Measurements from ENCODE around the gene COX19.

COX19 gene

GRCh38 chr7:970744-971143 is 4.6 kb downstream of the COX19 start:
- Histone ChIP-seq H3K4me3 (ENCODE audit: low read length) (no peak overlapping the region), H3K27ac (ENCODE audit: low read length) (no peak overlapping the region), H4K20me1 (ENCODE audit: insufficient read depth, low read length) (peaks cover 5% of the 10 kb centered on the region), H3K36me3 (replicated peaks; ENCODE audit: low read depth, low read length) (peaks cover 34% of the 10 kb centered on the region), H2AFZ (ENCODE audit: low read depth, low read length) (no peak overlapping the region), H3K79me2 (ENCODE audit: low read length) (peaks cover 41% of the 10 kb centered on the region), H3K4me1 (ENCODE audit: low read length) (peaks cover 14% of the 10 kb centered on the region), H3K4me2 (ENCODE audit: low read length) (no peak overlapping the region), H3K9ac (ENCODE audit: low read length) (no peak overlapping the region), H3K27me3 (ENCODE audit: low read depth, low read length) (no peaks in the 10 kb centered on the region), H3K9me3 (ENCODE audit: insufficient read depth, low read length) (no peaks in the 10 kb centered on the region)
- TF ChIP-seq CTCF (IDR thresholded peaks at IDR 0.05; ENCODE audit: low read depth, low read length) (no peak), EZH2phosphoT487 (IDR thresholded peaks at IDR 0.05; ENCODE audit: low read depth) (no peak)

DNA sequence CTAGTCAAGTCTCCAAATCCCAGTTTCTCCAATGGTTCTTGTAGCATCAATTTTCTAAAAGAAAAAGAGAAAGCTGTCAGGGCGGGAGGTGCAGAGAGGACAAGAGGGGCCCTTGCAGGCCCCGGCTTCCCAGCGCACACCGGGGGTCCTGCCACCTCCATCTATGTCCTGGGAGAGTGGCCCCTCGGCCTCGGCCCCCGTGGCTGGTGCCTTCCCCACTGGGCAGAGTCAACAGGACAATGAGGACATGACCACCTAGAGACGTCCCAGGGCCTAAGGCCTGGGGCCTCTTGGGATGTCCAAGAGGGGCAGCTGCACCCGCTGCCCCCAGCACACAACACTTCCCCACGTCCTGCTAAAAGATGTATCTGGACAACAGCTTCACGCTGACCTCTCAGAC is 5.9 kb downstream of the COX19 start:
- H3K27me3 ChIP-seq (ENCODE audit: low read depth, low read length): no peaks in the 10 kb centered on the region
- H3K9ac ChIP-seq (ENCODE audit: low read length): no peak overlapping the region
- peaks cover 14% of the 10 kb centered on the region for H3K4me1 ChIP-seq (ENCODE audit: low read length)
- no peak overlapping the region for H3K4me3 ChIP-seq (ENCODE audit: low read length)
- H2AFZ ChIP-seq (ENCODE audit: low read depth, low read length): no peak overlapping the region
- H3K79me2 ChIP-seq (ENCODE audit: low read length): peaks cover 32% of the 10 kb centered on the region
- H3K4me2 ChIP-seq (ENCODE audit: low read length): no peak overlapping the region
- no peaks in the 10 kb centered on the region for H3K9me3 ChIP-seq (ENCODE audit: insufficient read depth, low read length)
- no peak overlapping the region for H3K27ac ChIP-seq (ENCODE audit: low read length)
- peaks cover 34% of the 10 kb centered on the region for H3K36me3 ChIP-seq (replicated peaks; ENCODE audit: low read depth, low read length)
- TF ChIP-seq CTCF (IDR thresholded peaks at IDR 0.05; ENCODE audit: low read depth, low read length) (no peak), EZH2phosphoT487 (IDR thresholded peaks at IDR 0.05; ENCODE audit: low read depth) (no peak)
- H4K20me1 ChIP-seq (ENCODE audit: insufficient read depth, low read length): peaks cover 3% of the 10 kb centered on the region

GRCh38 chr7:968205-969105 is 6.9 kb downstream of the COX19 start:
- H3K36me3 ChIP-seq (replicated peaks; ENCODE audit: low read depth, low read length): peaks cover 34% of the 10 kb centered on the region
- H3K79me2 ChIP-seq (ENCODE audit: low read length): peaks cover 22% of the 10 kb centered on the region
- H2AFZ ChIP-seq (ENCODE audit: low read depth, low read length): no peak overlapping the region
- peaks cover 11% of the 10 kb centered on the region for H3K4me1 ChIP-seq (ENCODE audit: low read length)
- TF ChIP-seq EZH2phosphoT487 (IDR thresholded peaks at IDR 0.05; ENCODE audit: low read depth) (no peak), CTCF (IDR thresholded peaks at IDR 0.05; ENCODE audit: low read depth, low read length) (no peak)
- no peak overlapping the region for H3K4me3 ChIP-seq (ENCODE audit: low read length)
- H3K9me3 ChIP-seq (ENCODE audit: insufficient read depth, low read length): no peaks in the 10 kb centered on the region
- no peak overlapping the region for H3K27ac ChIP-seq (ENCODE audit: low read length)
- no peak overlapping the region for H3K4me2 ChIP-seq (ENCODE audit: low read length)
- no peak overlapping the region for H3K9ac ChIP-seq (ENCODE audit: low read length)
- no peaks in the 10 kb centered on the region for H3K27me3 ChIP-seq (ENCODE audit: low read depth, low read length)
- no peaks in the 10 kb centered on the region for H4K20me1 ChIP-seq (ENCODE audit: insufficient read depth, low read length)

DNA sequence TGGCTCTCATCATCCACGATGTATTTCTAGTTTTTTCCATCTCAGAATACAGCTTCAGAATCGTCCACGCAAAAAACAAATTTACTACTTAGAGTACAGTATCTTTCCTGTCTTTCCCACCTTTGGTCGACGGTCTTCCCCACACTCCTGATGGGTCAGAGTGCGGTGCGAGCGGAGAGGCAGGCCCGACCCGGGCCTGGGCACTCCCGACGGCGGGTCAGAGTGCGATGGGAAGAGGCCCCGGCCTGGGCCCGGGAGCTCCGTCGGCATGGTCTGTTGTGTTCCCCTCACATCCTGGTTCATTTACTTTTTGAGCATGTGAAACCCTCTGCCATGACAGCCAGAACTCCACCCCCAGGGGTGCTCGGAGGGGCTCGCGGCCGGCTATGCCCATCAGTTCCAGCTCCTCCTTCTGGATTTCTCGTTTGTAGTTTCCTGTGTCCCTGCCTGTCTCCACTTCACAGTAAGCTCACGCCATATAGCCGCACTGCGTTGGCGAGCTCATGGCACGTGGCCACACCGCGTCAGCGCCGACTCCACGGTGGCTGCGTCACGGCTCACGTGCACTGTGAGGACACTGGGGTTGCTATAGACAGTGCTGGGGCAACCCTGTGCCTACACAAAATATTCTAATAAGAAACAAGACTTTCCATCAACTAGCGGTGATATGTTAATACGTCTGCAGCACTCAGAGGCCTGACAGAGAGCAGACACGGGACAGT is 7.8 kb downstream of the COX19 start:
- Histone ChIP-seq H3K27me3 (ENCODE audit: low read depth, low read length) (no peaks in the 10 kb centered on the region), H3K79me2 (ENCODE audit: low read length) (peaks cover 13% of the 10 kb centered on the region; the same call in 1 of the 2 replicates), H3K9me3 (ENCODE audit: insufficient read depth, low read length) (no peaks in the 10 kb centered on the region), H3K9ac (ENCODE audit: low read length) (no peak overlapping the region), H4K20me1 (ENCODE audit: insufficient read depth, low read length) (no peaks in the 10 kb centered on the region), H2AFZ (ENCODE audit: low read depth, low read length) (no peak overlapping the region), H3K4me2 (ENCODE audit: low read length) (no peak overlapping the region), H3K36me3 (replicated peaks; ENCODE audit: low read depth, low read length) (peaks cover 29% of the 10 kb centered on the region), H3K4me1 (ENCODE audit: low read length) (peaks cover 8% of the 10 kb centered on the region), H3K4me3 (ENCODE audit: low read length) (no peak overlapping the region), H3K27ac (ENCODE audit: low read length) (no peak overlapping the region)
- TF ChIP-seq EZH2phosphoT487 (IDR thresholded peaks at IDR 0.05; ENCODE audit: low read depth) (no peak), CTCF (IDR thresholded peaks at IDR 0.05; ENCODE audit: low read depth, low read length) (no peak)

All from OCI-LY3 (cell line).